ENCODE data around the gene CASP6. TPM values are rescaled to one million over a fixed set of nuclear protein-coding genes. Genes with fewer than 3 reads are reported as not detected.

CASP6 gene
- polyA plus RNA-seq, 3 donors, result 4.7 to 24.4 (median 23.3) TPM

- no peak overlapping the region for H2AFZ ChIP-seq (ENCODE audit: insufficient read depth, low read depth, low read length, poor library complexity, severe bottlenecking)
- H4K20me1 ChIP-seq (ENCODE audit: insufficient read depth, low read length), result peaks cover 4% of the 10 kb centered on the region
- whole genome bisulfite sequencing (ENCODE audit: insufficient coverage), result no CpG with 5 or more reads among the region's 1 CpG
- H3K27me3 ChIP-seq (ENCODE audit: control insufficient read depth in 2 of 2, insufficient read depth in 2 of 2, low read length in 2 of 2), result no peaks in the 10 kb centered on the region
- Mint-ChIP-seq H3K27ac (no peak overlapping the region), H3K9me3 (peaks cover 4 to 11% (median 8%) of the 10 kb centered on the region in 7 donors), H3K36me3 (peaks cover 44 to 55% of the 10 kb centered on the region in 2 donors), H3K4me3 (no peak overlapping the region), H3K4me1 (no peaks in the 10 kb centered on the region), H3K27me3 (ENCODE audit: low read depth in 3 of 3) (peaks cover 0 to 4% (median 1%) of the 10 kb centered on the region in 3 donors)
- H3K4me2 ChIP-seq (replicated peaks; ENCODE audit: extremely low read depth, low read length, poor library complexity, severe bottlenecking), result no peak overlapping the region
- intact Hi-C loops (cut with micrococcal nuclease), result no loop called here
- H3K79me2 ChIP-seq (ENCODE audit: insufficient read depth, low read length), result no peaks in the 10 kb centered on the region
- no peak for DNase-seq
- peaks cover 2 to 41% of the 10 kb centered on the region in 2 donors for H3K36me3 ChIP-seq (replicated peaks in 1 of 2; ENCODE audit: control insufficient read depth in 1 of 2, insufficient read depth in 2 of 2, low read length in 2 of 2)
- peaks cover 4 to 7% of the 10 kb centered on the region in 2 donors for H3K9me3 ChIP-seq (replicated peaks in 1 of 2; ENCODE audit: control insufficient read depth in 1 of 2, insufficient read depth in 1 of 2, low read length in 2 of 2)
- no peak overlapping the region for H3K27ac ChIP-seq (ENCODE audit: low read depth in 1 of 2, low read length in 2 of 2)
- no peak overlapping the region for H3K4me3 ChIP-seq (replicated peaks in 1 of 3; ENCODE audit: low read depth in 2 of 3, low read length in 3 of 3)
- no peak for TF ChIP-seq CTCF (IDR thresholded peaks at IDR 0.05)
- H3K9ac ChIP-seq (ENCODE audit: insufficient read depth, low read length, poor library complexity, severe bottlenecking), result no peak overlapping the region
- no peaks in the 10 kb centered on the region for H3K4me1 ChIP-seq (ENCODE audit: control insufficient read depth in 1 of 2, insufficient read depth in 2 of 2, low read length in 2 of 2)
Measured at GRCh38 chr4:109676886-109677285, 26.4 kb downstream of the CASP6 start.

- DNase-seq, result no peak
- peaks cover 43 to 55% of the 10 kb centered on the region in 2 donors for H3K36me3 Mint-ChIP-seq
- H3K27ac ChIP-seq (ENCODE audit: low read depth in 1 of 2, low read length in 2 of 2), result no peak overlapping the region
- no peak overlapping the region for H2AFZ ChIP-seq (ENCODE audit: insufficient read depth, low read depth, low read length, poor library complexity, severe bottlenecking)
- no peak for TF ChIP-seq CTCF (IDR thresholded peaks at IDR 0.05)
- no peaks in the 10 kb centered on the region for H3K4me1 ChIP-seq (ENCODE audit: control insufficient read depth in 1 of 2, insufficient read depth in 2 of 2, low read length in 2 of 2)
- H3K9ac ChIP-seq (ENCODE audit: insufficient read depth, low read length, poor library complexity, severe bottlenecking), result no peak overlapping the region
- H3K9me3 Mint-ChIP-seq, result peaks cover 4 to 15% (median 7%) of the 10 kb centered on the region in 7 donors
- H3K9me3 ChIP-seq (replicated peaks in 1 of 2; ENCODE audit: control insufficient read depth in 1 of 2, insufficient read depth in 1 of 2, low read length in 2 of 2), result peaks cover 4 to 7% of the 10 kb centered on the region in 2 donors
- peaks cover 0 to 4% (median 1%) of the 10 kb centered on the region in 3 donors for H3K27me3 Mint-ChIP-seq (ENCODE audit: low read depth in 3 of 3)
- H3K4me3 ChIP-seq (replicated peaks in 1 of 3; ENCODE audit: low read depth in 2 of 3, low read length in 3 of 3), result no peak overlapping the region
- intact Hi-C loops (cut with micrococcal nuclease), result no loop called here
- H3K79me2 ChIP-seq (ENCODE audit: insufficient read depth, low read length), result no peaks in the 10 kb centered on the region
- H3K4me3 Mint-ChIP-seq, result no peak overlapping the region
- H4K20me1 ChIP-seq (ENCODE audit: insufficient read depth, low read length), result peaks cover 4% of the 10 kb centered on the region
- H3K36me3 ChIP-seq (replicated peaks in 1 of 2; ENCODE audit: control insufficient read depth in 1 of 2, insufficient read depth in 2 of 2, low read length in 2 of 2), result peaks cover 2 to 32% of the 10 kb centered on the region in 2 donors
- 100% methylated on average over 1 of the region's 1 CpG for WGBS (ENCODE audit: insufficient coverage)
- no peaks in the 10 kb centered on the region for H3K27me3 ChIP-seq (ENCODE audit: control insufficient read depth in 2 of 2, insufficient read depth in 2 of 2, low read length in 2 of 2)
- no peak overlapping the region for H3K27ac Mint-ChIP-seq
- H3K4me2 ChIP-seq (replicated peaks; ENCODE audit: extremely low read depth, low read length, poor library complexity, severe bottlenecking), result no peak overlapping the region
- no peaks in the 10 kb centered on the region for H3K4me1 Mint-ChIP-seq
Measured at GRCh38 chr4:109675843-109676242, 27.4 kb downstream of the CASP6 start.
